Measurements from ENCODE around the gene PCDHGA5.

- TF ChIP-seq POLR2AphosphoS5 (IDR thresholded peaks at IDR 0.05) (no peak), POLR2A (IDR thresholded peaks at IDR 0.05) (no peak)
- TF ChIP-seq, protein P1, sequence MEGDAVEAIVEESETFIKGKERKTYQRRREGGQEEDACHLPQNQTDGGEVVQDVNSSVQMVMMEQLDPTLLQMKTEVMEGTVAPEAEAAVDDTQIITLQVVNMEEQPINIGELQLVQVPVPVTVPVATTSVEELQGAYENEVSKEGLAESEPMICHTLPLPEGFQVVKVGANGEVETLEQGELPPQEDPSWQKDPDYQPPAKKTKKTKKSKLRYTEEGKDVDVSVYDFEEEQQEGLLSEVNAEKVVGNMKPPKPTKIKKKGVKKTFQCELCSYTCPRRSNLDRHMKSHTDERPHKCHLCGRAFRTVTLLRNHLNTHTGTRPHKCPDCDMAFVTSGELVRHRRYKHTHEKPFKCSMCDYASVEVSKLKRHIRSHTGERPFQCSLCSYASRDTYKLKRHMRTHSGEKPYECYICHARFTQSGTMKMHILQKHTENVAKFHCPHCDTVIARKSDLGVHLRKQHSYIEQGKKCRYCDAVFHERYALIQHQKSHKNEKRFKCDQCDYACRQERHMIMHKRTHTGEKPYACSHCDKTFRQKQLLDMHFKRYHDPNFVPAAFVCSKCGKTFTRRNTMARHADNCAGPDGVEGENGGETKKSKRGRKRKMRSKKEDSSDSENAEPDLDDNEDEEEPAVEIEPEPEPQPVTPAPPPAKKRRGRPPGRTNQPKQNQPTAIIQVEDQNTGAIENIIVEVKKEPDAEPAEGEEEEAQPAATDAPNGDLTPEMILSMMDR (IDR thresholded peaks at IDR 0.05 in 8 of 11, conservative IDR thresholded peaks at IDR 0.05 in 3 of 11), result no peak
These were observed 35.7 kb downstream of the PCDHGA5 start for GRCh38 chr5:141399555-141400258.

Data from spleen (tissue), 7 donors.